Measurements from ENCODE around the gene CCDC85A.

CCDC85A gene

DNA sequence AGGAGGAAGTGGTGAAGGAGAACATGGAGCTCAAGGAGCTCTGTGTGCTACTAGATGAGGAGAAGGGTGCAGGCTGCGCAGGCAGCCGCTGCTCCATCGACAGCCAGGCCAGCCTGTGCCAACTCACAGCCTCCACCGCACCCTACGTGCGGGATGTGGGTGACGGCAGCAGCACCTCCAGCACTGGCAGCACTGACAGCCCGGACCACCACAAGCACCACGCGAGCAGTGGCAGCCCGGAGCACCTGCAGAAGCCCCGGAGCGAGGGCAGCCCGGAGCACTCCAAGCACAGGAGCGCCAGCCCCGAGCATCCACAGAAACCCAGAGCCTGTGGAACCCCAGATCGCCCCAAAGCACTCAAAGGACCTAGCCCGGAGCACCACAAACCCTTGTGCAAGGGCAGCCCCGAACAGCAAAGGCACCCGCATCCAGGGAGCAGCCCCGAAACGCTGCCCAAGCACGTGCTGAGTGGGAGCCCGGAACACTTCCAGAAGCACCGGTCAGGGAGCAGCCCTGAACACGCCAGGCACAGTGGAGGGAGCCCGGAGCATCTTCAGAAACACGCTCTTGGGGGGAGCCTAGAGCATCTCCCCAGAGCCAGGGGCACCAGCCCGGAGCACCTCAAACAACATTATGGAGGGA lies 9.0 kb downstream of the CCDC85A start:
- no peak for DNase-seq (ENCODE audit: low spot score)
- H3K27me3 ChIP-seq (ENCODE audit: control insufficient read depth in 3 of 3, insufficient read depth in 3 of 3, low read depth in 1 of 3, low read length in 3 of 3), result peaks cover 0 to 14% (median 0%) of the 10 kb centered on the region in 3 experiments
- no peak overlapping the region for H2AFZ ChIP-seq (ENCODE audit: low read length)

GRCh38 chr2:56195563-56195962 lies 11.8 kb downstream of the CCDC85A start:
- no peak for DNase-seq (ENCODE audit: low spot score)
- H3K27me3 ChIP-seq (ENCODE audit: control insufficient read depth in 3 of 3, insufficient read depth in 3 of 3, low read depth in 1 of 3, low read length in 3 of 3), result no peaks in the 10 kb centered on the region

More for the DNA sequence above, 9.0 kb downstream of the CCDC85A start:
- Histone ChIP-seq H2BK15ac (ENCODE audit: low read length) (peak overlapping the region; percentile 53), H3K14ac (ENCODE audit: low read length) (no peak overlapping the region), H3K36me3 (replicated peaks in 1 of 2; ENCODE audit: control insufficient read depth in 2 of 2, insufficient read depth in 2 of 2, low read length in 2 of 2) (no peaks in the 10 kb centered on the region), H3K79me1 (ENCODE audit: low read depth, low read length) (no peaks in the 10 kb centered on the region), H3K4me1 (ENCODE audit: control insufficient read depth in 2 of 2, insufficient read depth in 1 of 2, low read depth in 1 of 2, low read length in 2 of 2) (no peaks in the 10 kb centered on the region), H4K8ac (ENCODE audit: low read depth, low read length) (no peak overlapping the region), H2BK12ac (ENCODE audit: low read length) (no peak overlapping the region), H3K27ac (replicated peaks; ENCODE audit: low read length) (no peak overlapping the region), H3K18ac (ENCODE audit: low read length) (peak overlapping the region; percentile 79), H3K23ac (ENCODE audit: low read depth, low read length, poor library complexity) (peak overlapping the region; percentile 47), H2BK120ac (ENCODE audit: low read depth, low read length) (no peak overlapping the region), H3K9me3 (replicated peaks in 1 of 2; ENCODE audit: control insufficient read depth in 2 of 2, insufficient read depth in 1 of 2, low read depth in 1 of 2, low read length in 2 of 2) (no peaks in the 10 kb centered on the region), H3K4me3 (ENCODE audit: low read length in 2 of 2) (peak overlapping the region in 1 of 2 donors; percentile 49), H2BK5ac (ENCODE audit: low read length) (no peak overlapping the region), H4K91ac (ENCODE audit: low read depth, low read length, poor library complexity) (peak overlapping the region; percentile 6), H3K4ac (ENCODE audit: low read length) (no peak overlapping the region), H2AK5ac (ENCODE audit: low read depth, low read length) (no peak overlapping the region), H3K9ac (ENCODE audit: low read depth, low read length, poor library complexity) (no peak overlapping the region), H3K4me2 (ENCODE audit: insufficient read depth, low read length, poor library complexity, severe bottlenecking) (no peak overlapping the region)
- no CpG with 5 or more reads among the region's 29 CpGs for WGBS, 2 donors (ENCODE audit: extremely low coverage in 2 of 2, insufficient read length in 2 of 2, insufficient replicate concordance in 1 of 2)

DNA sequence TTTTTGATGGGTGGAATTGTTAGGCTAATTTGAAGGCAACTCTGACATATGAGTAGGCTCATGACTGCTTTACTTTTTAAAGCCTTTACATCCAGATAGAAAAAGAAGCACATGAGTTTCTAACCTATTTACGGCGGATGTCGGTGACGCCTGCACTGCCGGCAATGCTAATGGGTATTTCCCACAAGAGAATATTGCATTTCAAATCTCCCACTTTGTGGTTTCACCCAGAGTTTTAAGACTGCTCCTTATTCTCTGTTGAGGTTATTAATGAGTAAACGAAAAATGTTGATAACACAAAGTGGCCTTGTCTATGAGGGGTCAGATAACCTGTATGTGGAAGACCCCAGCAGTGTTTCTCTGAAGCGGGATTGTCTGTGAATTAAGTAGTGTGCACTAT lies 14.0 kb downstream of the CCDC85A start:
- H3K4me3 ChIP-seq (ENCODE audit: low read length in 2 of 2), result no peak overlapping the region

More at GRCh38 chr2:56195563-56195962, 11.8 kb downstream of the CCDC85A start:
- Histone ChIP-seq H2BK120ac (ENCODE audit: low read depth, low read length) (no peak overlapping the region), H3K27ac (replicated peaks; ENCODE audit: low read length) (no peak overlapping the region), H4K91ac (ENCODE audit: low read depth, low read length, poor library complexity) (no peak overlapping the region), H3K4me1 (ENCODE audit: control insufficient read depth in 2 of 2, insufficient read depth in 1 of 2, low read depth in 1 of 2, low read length in 2 of 2) (no peaks in the 10 kb centered on the region), H2BK5ac (ENCODE audit: low read length) (no peak overlapping the region), H2BK15ac (ENCODE audit: low read length) (no peak overlapping the region), H3K4me2 (ENCODE audit: insufficient read depth, low read length, poor library complexity, severe bottlenecking) (no peak overlapping the region), H3K4ac (ENCODE audit: low read length) (no peak overlapping the region), H3K14ac (ENCODE audit: low read length) (no peak overlapping the region), H3K36me3 (replicated peaks in 1 of 2; ENCODE audit: control insufficient read depth in 2 of 2, insufficient read depth in 2 of 2, low read length in 2 of 2) (no peaks in the 10 kb centered on the region), H2BK12ac (ENCODE audit: low read length) (no peak overlapping the region), H2AFZ (ENCODE audit: low read length) (no peak overlapping the region), H3K9me3 (replicated peaks in 1 of 2; ENCODE audit: control insufficient read depth in 2 of 2, insufficient read depth in 1 of 2, low read depth in 1 of 2, low read length in 2 of 2) (no peaks in the 10 kb centered on the region), H2AK5ac (ENCODE audit: low read depth, low read length) (no peak overlapping the region), H3K4me3 (ENCODE audit: low read length in 2 of 2) (no peak overlapping the region), H4K8ac (ENCODE audit: low read depth, low read length) (no peak overlapping the region), H3K18ac (ENCODE audit: low read length) (no peak overlapping the region), H3K23ac (ENCODE audit: low read depth, low read length, poor library complexity) (no peak overlapping the region), H3K9ac (ENCODE audit: low read depth, low read length, poor library complexity) (no peak overlapping the region), H3K79me1 (ENCODE audit: low read depth, low read length) (no peaks in the 10 kb centered on the region)

DNA sequence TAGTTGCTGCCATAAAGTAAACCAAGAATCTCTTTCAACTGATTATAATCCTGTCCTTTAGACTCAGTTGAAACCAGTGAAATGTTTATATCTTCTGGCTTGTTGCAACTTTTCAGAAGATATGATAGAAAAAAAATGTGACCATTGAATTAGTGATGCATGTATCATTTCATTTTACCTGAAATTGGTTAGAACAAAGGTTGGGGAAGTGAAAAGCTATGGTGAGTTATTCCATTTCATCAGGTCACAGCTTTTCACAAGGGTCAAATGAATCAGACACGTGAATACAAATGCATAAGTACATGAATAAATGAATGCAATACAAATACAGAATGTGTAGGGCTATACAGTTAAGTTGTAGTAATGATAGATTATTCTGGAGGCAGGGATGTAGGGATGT lies 15.1 kb downstream of the CCDC85A start:
- H3K23ac ChIP-seq (ENCODE audit: low read depth, low read length, poor library complexity), result no peak overlapping the region
- H3K14ac ChIP-seq (ENCODE audit: low read length), result no peak overlapping the region
- no peaks in the 10 kb centered on the region for H3K79me1 ChIP-seq (ENCODE audit: low read depth, low read length)
- no peaks in the 10 kb centered on the region for H3K36me3 ChIP-seq (replicated peaks in 1 of 2; ENCODE audit: control insufficient read depth in 2 of 2, insufficient read depth in 2 of 2, low read length in 2 of 2)
- H3K9me3 ChIP-seq (replicated peaks in 1 of 2; ENCODE audit: control insufficient read depth in 2 of 2, insufficient read depth in 1 of 2, low read depth in 1 of 2, low read length in 2 of 2), result no peaks in the 10 kb centered on the region
- no CpG with 5 or more reads among the region's 1 CpG for WGBS, 2 donors (ENCODE audit: extremely low coverage in 2 of 2, insufficient read length in 2 of 2, insufficient replicate concordance in 1 of 2)
- H4K91ac ChIP-seq (ENCODE audit: low read depth, low read length, poor library complexity), result no peak overlapping the region
- H3K4me1 ChIP-seq (ENCODE audit: control insufficient read depth in 2 of 2, insufficient read depth in 1 of 2, low read depth in 1 of 2, low read length in 2 of 2), result no peaks in the 10 kb centered on the region
- H3K4ac ChIP-seq (ENCODE audit: low read length), result no peak overlapping the region
- no peak overlapping the region for H2BK5ac ChIP-seq (ENCODE audit: low read length)
- no peak overlapping the region for H3K18ac ChIP-seq (ENCODE audit: low read length)
- no peak overlapping the region for H3K9ac ChIP-seq (ENCODE audit: low read depth, low read length, poor library complexity)
- no peak overlapping the region for H2BK120ac ChIP-seq (ENCODE audit: low read depth, low read length)
- no peak overlapping the region for H2BK15ac ChIP-seq (ENCODE audit: low read length)
- H3K27ac ChIP-seq (replicated peaks; ENCODE audit: low read length), result no peak overlapping the region
- H3K4me2 ChIP-seq (ENCODE audit: insufficient read depth, low read length, poor library complexity, severe bottlenecking), result no peak overlapping the region
- no peak overlapping the region for H3K4me3 ChIP-seq (ENCODE audit: low read length in 2 of 2)
- no peak overlapping the region for H2AFZ ChIP-seq (ENCODE audit: low read length)
- DNase-seq (ENCODE audit: low spot score), result no peak
- no peak overlapping the region for H2BK12ac ChIP-seq (ENCODE audit: low read length)
- no peak overlapping the region for H4K8ac ChIP-seq (ENCODE audit: low read depth, low read length)
- H2AK5ac ChIP-seq (ENCODE audit: low read depth, low read length), result no peak overlapping the region
- H3K27me3 ChIP-seq (ENCODE audit: control insufficient read depth in 3 of 3, insufficient read depth in 3 of 3, low read depth in 1 of 3, low read length in 3 of 3), result no peaks in the 10 kb centered on the region

More for the DNA sequence above, 14.0 kb downstream of the CCDC85A start:
- H2BK5ac ChIP-seq (ENCODE audit: low read length), result no peak overlapping the region
- H4K8ac ChIP-seq (ENCODE audit: low read depth, low read length), result no peak overlapping the region
- H3K18ac ChIP-seq (ENCODE audit: low read length), result no peak overlapping the region
- no peak overlapping the region for H4K91ac ChIP-seq (ENCODE audit: low read depth, low read length, poor library complexity)
- H3K4me1 ChIP-seq (ENCODE audit: control insufficient read depth in 2 of 2, insufficient read depth in 1 of 2, low read depth in 1 of 2, low read length in 2 of 2), result no peaks in the 10 kb centered on the region
- H3K9me3 ChIP-seq (replicated peaks in 1 of 2; ENCODE audit: control insufficient read depth in 2 of 2, insufficient read depth in 1 of 2, low read depth in 1 of 2, low read length in 2 of 2), result no peaks in the 10 kb centered on the region
- no peak overlapping the region for H2BK120ac ChIP-seq (ENCODE audit: low read depth, low read length)
- H3K23ac ChIP-seq (ENCODE audit: low read depth, low read length, poor library complexity), result no peak overlapping the region
- H3K27ac ChIP-seq (replicated peaks; ENCODE audit: low read length), result no peak overlapping the region
- no peak overlapping the region for H2BK15ac ChIP-seq (ENCODE audit: low read length)
- no peak overlapping the region for H3K14ac ChIP-seq (ENCODE audit: low read length)
- H3K27me3 ChIP-seq (ENCODE audit: control insufficient read depth in 3 of 3, insufficient read depth in 3 of 3, low read depth in 1 of 3, low read length in 3 of 3), result no peaks in the 10 kb centered on the region
- no peak overlapping the region for H2AFZ ChIP-seq (ENCODE audit: low read length)
- H3K9ac ChIP-seq (ENCODE audit: low read depth, low read length, poor library complexity), result no peak overlapping the region
- no peak overlapping the region for H2AK5ac ChIP-seq (ENCODE audit: low read depth, low read length)
- no peak overlapping the region for H3K4me2 ChIP-seq (ENCODE audit: insufficient read depth, low read length, poor library complexity, severe bottlenecking)
- H2BK12ac ChIP-seq (ENCODE audit: low read length), result no peak overlapping the region
- DNase-seq (ENCODE audit: low spot score), result no peak
- WGBS, 2 donors (ENCODE audit: extremely low coverage in 2 of 2, insufficient read length in 2 of 2, insufficient replicate concordance in 1 of 2), result no CpG with 5 or more reads among the region's 7 CpGs
- no peak overlapping the region for H3K4ac ChIP-seq (ENCODE audit: low read length)
- H3K79me1 ChIP-seq (ENCODE audit: low read depth, low read length), result no peaks in the 10 kb centered on the region
- no peaks in the 10 kb centered on the region for H3K36me3 ChIP-seq (replicated peaks in 1 of 2; ENCODE audit: control insufficient read depth in 2 of 2, insufficient read depth in 2 of 2, low read length in 2 of 2)
